HG03066 (cell line): ENCODE data around the gene GPX2.

Experiments
- ATAC-seq: cut with Tn5 transposase; IDR thresholded peaks from one replicate; pipeline ENCODE4 v1.9.1; 2021; ENCODE audit warnings: low read depth; ENCODE audit not compliant: unreplicated experiment

Gene GPX2

DNA sequence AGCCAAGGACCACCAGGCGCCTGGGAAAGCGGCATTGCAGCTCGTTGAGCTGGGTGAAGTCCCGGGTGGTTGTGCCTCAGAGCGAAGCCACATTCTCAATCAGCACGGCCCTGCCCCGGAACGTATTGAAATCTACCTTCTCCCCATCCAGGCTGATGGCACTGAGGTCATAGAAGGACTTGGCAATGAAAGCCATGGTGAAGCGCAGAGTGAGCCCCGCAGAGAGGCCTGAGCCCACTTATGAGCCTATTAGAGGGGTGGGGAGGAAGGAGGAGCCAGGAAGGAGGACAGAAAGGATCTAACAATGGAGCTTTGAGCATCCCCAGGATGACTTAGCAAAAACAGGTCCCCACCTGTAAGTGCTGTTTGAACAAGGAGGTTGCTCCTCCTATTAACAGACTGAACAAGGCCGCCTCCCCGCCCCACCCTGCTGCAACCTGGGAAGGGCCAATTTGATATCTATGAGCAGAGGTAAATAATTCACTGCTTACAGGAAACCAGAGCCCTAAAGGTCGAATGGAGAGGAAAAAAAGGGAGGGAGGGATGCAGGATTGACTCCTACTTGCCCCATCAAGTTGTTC, at the start of gene GPX2:
Gene GPX2, minus strand, starts transcription at position 215 of the 581 bp plus-strand sequence. Its CDS starts 19 bp downstream, at position 196.
- ATAC-seq: no peak

DNA sequence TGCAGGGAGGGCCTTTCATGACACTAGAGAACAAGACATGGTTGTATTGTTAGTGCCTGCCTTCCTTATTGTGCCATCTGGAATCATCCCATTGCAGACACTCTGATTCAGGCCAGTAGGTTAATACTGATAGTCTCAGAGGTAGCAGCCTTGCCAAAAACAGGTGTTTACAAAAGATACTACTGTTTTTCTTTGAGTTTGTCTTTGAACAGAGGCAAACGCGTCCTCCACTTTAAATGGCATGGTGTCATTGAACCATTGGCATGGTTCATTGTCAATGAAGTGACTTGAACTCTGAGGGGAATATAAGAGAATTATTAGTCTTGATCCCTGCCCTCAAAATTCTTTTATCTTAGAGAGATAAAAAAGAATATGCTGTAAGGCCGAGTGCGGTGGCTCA, 48.4 kb upstream of the GPX2 start:
- ATAC-seq: no peak

DNA sequence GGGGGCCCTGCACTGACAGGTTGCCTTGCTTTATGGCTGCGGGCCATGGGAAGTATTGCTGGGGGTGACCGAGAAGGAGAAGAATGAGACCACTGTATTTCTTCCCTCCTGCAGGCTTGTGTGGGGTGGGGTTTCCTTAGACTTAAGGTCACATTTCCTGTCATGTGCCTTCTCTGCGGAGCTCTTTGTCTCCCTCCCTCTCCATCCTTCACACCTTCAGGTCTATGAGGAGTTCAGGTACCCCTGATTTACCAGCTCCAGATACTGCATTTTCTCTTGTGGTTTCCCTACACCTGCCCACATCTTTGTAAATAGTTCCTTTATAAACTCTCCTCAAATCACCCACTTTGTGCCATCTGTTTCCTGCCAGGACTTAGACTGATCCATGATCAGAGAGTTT, 47.8 kb upstream of the GPX2 start:
- no peak for ATAC-seq

DNA sequence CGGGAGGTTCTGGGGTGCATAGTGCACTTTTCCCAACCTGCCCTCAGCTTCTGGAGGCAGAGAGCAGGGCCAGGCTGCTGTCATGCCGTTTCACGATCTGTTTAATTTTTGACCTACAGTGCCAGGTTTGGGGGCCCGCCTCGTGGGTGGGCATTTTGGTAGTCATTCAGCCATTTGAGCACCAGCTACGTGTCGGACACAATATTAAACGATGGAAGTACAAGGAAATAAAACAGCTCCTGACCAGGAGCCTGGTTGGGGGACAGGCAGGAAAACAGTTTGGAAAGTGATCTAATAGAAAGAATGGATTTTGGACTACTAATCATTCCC, 44.9 kb upstream of the GPX2 start:
- no peak for ATAC-seq

DNA sequence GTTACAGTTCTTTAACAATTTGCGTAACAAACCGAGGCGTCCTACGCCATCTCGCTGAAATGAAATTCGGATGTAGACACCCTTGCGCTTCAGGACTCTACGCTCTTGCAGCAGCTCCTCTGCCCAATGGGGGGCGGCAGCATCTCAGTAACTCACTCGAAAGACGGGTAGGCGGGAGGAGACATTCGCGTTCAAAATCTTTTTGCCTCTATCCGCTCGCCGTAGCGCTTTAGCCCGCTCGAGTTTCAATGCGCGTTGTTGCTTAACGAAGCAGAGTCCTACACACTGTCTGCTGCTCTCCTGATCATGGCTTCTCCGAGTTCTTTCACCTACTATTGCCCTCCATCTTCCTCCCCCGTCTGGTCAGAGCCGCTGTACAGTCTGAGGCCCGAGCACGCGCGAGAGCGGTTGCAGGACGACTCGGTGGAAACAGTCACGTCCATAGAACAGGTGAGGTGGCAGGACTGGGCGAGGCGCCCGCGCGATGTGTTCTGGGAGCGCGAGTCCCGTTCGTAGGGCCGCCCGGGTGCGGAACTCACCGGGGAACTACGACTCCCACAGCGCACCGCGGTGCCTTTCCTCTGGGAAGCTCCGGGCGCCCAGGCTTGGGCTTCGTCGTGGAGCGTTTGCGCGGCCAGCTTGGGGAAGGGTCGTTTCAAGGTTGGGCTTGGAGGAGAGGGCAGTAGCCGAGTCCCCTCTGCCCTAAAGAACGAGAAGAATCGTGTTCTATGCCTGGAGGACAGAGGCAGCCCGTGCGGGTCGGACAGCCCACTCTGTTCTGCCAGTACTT, 44.3 kb upstream of the GPX2 start, which contains the start of gene FNTB:
Gene FNTB, plus strand, starts transcription at position 248 of the 790 bp plus-strand sequence. Its CDS starts 59 bp downstream, at position 307.
- ATAC-seq: peak; percentile 92

DNA sequence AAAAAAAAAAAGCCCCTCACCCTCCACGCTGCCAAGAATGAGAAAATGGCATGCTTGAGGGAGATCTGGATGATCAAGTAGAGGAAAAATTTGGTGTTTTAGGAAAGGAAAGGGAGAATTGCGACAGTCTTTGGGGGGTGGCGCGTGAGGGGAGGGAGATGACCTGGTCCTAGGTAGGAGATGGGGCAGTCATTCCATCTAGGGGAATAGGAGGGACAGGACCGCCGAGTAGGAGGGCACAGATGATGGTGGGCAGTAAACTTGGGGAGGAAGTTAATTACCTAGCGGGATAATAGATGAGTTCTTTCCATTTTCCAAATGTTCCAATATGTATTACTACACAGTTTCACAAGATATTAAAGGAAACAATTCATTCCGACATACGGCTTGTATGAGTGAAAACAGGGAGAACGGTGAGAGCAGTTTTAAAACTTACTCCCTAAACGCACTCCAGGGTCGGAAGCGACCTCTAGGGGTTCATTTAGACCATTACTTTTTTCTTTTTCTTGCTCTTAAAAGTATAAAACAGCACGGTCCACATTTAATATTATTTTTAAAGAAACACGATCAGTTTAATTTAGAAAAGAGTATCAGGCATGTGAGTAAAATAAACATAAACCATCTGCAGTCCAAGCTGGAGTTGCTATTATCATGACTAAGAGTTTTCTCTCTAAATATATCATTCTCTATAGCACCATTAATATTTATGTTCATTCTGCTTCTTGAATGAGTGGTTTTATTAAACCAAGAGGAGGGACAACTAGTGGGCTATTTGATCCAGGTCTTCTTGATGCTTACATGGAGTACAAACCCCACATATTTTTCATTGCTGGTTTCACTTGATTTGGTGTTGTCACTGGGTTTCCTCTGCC, 41.1 kb upstream of the GPX2 start:
- ATAC-seq: no peak

DNA sequence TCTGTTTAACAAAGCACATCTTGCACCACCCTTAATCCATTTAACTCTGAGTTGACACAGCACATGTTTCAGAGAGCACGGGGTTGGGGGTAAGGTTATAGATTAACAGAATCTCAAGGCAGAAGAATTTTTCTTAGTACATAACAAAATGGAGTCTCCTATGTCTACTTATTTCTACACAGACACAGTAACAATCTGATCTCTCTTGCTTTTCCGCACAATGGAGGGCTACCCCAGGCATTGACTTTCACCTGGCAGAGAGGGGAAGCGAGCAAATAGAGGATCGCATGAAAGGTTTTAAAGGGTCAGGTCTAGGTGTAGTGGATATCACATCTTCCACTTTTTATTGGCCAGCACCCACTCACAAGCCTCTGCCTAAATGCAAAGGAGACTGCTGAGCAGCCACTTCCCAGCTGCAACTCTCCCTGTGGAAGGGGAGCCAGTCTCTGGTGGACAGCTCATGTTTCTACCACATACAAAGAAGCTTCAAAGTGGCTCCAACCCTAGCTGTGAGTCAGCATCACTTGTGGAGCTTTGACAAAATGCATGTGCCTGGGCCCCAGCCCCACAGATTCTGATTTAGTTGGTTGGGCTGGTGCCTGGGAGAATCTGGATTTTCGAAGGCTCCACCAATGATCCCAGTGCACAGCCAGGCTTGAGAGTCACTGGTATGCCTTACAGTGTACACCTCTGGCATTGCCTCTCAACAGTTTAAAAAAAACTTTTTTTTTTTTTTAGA, 37.0 kb upstream of the GPX2 start:
- no peak for ATAC-seq

DNA sequence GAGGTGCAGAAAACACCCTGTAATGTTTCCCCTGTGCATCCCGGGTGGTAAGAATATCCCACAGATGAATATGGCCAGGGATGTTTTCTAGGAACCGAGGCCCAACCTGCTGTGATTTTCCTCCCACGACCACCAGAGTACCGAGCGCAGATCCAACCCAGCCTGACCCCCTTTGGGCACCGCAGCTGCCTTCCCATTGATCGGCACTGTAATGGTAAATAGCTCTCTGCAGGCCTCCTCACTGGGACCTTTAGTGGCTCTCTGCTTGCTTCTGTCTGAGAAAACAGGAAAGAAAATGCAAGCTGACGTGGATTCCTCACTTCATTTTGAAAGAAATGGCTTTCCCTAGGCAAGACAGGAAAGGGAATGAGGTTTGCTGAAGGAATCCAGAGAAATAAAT, 32.0 kb upstream of the GPX2 start:
- no peak for ATAC-seq

DNA sequence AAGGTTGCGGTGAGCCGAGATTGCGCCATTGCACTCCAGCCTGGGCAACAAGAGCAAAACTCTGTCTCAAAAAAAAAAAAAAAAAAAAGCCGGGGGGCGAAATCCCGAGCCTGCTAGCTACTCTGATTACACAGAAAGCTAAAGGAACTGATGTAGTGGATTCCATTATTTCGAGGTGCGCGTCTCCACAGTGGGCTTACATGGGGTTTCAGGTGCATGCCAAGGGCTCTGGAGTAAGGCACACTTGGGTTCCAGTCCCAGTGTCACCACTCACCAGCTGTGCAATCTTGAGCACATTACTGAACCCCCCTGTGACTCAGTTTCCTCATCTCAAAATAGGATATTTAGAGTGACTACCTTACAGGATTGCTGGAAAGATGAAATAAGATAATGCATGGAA, 31.3 kb upstream of the GPX2 start:
- ATAC-seq: no peak

DNA sequence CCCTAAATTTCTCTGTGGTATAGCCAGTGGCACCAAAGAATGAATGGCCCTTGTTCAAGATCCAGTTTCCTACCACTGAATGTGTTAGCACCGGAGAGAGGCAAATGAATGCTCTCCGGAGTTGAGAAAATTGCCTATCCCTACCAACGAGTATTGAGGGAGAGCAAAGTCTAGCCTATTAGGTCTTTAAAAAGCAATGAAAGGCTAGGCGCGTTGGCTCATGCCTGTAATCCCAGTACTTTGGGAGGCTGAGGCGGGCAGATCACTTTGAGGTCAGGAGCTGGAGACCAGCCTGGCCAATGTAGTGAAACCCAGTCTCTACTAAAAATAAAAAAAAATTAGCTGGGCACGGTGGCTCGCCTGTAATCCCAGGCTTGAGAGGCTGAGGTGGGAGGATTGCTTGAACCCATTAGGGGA, 30.5 kb upstream of the GPX2 start:
- ATAC-seq: no peak

DNA sequence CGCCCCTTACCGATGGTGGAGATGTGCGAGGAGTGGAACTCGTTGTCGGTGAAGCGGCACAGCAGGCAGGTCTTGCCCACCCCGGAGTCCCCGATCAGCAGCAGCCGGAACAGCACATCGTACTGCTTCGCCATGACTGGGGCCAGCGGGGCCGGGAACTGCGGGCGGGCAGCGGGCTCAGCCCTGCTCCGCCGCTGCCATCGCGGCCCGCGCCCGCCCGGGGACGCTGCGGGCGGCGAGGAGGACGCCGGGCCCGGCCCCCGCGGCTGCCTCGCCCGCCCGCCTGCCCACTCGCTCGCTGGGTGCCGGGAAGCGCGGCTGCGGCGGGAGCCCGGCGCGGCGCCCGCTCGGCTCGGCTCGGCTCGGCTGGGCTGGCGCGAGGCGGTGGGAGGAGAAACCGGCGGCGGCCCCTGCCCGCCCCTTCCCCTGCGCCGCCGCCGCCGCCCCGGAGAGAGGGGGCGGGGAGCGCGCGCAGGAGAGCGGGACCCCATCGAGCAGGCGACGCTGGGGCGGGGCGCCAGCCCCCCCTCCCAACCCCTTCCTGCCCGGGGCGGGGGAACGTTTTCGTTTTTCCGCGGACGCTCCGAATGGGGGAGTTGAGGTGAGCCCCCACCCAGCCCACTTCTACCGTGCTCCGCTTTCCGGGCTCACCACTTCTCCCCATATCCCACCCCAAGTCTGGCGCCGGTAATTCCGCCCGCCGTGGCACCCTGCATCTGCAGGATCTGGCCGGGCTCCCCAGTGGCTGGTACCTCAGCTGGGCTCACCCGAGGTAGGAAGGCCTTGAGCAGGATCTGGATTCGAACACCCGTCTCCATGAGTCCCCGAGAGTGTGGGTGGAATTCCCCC, 29.6 kb upstream of the GPX2 start, which contains the start of gene RAB15:
Gene RAB15, minus strand, starts transcription at position 394 of the 849 bp plus-strand sequence. Its CDS starts 260 bp downstream, at position 134.
- ATAC-seq: no peak

DNA sequence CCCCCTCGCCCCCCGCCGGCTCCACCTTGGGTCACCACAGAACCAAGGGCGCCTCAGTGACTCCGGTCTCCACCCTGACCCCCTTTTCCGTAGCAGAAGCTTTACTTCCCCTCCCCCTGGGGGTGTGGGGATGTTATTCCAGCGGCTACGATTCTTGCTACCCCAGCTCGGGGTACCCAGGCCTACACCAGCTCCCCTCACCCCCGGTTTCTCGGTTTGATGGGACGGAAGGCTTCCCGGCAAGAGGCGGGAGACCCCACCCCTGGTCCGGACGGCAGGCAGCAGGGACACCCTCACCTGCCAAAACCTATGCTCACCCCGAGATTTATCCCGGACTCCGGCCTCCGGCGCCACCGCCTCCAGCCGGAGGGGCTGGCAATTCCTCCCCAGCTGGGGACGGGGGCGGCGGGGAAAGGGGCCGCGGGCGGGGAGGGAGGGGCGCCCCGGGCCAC, 29.0 kb upstream of the GPX2 start:
- ATAC-seq: no peak

DNA sequence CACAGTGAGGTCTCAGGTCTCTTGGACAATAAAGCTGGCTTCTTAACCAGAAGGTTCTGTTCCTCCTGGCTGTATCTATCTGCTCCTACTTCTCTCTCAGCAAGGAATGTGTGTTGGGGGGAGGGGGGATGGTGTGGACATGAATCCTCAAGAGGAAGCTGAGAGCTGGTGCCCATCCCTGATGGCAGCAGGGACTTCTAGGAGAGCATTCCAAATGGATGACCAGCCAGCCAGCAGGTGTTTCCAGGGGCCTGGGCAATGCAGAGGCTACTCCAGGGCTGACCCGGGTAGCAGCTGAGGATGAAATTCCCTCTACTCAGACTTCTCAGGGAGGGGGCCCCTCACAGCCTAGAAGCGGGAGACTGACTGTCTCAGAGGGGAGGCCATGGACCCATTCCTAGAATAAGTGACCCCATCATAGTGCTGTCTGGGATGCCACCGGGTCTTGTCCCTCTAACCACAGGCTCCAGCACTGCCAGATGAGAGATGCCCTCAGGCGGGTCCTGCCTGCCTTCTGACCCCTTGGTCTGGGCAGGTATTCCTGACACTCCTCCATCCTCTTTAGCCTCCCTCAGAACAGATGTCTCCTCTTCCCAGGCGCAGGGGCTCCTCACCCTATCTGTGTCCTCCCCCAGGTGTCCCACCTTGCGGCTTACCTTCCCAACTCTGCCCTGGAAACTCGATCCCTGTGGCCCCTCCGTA, 28.4 kb upstream of the GPX2 start:
- ATAC-seq: no peak

DNA sequence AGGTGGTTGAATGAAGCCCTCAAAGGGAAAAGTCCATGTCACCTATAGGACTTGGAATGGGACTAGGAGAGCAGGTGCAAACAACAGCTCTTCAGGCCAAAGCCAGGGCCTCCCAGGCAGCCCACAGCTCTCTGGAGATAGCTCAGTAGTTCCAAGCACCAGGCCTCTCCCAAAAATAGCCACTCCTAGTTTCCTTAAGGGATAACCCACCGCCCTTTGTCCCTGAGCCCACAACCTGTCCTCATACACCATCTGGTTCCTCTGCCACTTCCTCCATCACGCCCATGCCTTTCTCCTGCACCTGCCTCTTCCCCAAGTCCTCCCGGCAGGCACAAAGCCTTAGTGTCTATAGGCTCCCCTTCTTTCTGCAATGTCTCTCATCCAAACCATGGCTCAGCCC, 27.5 kb upstream of the GPX2 start:
- ATAC-seq: no peak

DNA sequence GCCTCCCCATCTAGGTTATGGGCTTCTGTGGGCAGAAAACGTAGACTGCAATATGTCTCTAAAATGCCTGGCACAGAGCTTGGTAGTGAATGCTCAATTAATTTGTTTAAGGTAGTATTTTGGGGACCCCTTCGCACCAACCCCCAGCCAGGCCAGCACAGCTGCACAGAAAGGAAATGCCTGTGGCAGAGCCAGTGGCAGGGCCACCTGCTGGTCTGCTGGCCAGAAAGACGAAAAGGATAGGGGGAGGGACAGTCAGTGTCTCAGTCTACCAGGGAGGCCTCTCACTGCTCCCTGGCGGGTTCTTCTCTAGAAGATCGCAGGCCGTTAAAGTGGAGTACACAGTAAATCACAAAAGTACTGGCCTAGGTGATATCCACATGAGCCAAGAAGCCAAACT, 26.1 kb upstream of the GPX2 start:
- ATAC-seq: no peak

DNA sequence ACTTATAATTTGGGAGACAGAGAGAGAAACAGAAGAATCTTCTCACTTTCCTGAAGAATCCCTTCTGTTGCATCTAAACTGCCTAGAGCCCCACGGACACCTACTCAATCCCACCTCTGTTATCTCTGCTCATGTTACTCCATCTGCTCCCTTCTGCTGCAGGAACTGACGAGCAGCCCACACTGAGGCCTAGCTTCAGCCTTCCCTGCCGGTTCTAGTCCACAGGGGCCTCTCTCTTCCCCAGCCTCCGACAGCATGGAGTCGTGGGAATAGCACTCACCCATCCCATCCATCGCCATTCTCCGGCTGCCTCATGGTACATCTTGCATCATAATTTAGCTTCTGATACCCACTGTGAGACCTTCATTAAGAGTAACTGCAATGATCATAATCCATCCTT, 25.6 kb upstream of the GPX2 start:
- ATAC-seq: no peak

DNA sequence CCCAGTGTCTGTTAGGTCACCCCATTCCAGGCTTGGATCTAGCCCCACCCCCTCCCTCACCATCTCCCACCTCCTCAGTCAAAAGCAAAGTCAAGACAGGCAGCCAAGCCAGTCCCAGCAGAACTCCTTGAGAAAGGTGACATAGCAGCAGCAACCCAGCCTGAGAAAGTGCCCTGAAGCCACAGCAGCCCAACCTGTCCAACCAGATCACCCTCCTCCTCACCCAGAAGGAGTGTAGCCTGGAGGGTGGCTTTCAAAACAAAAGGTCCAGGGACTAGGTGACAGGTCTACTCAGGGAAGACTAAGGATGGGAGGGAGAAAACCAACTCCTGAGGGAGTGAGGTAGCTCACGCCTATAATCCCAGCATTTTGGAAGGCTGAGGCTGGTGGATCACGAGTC, 24.4 kb upstream of the GPX2 start:
- ATAC-seq: no peak

DNA sequence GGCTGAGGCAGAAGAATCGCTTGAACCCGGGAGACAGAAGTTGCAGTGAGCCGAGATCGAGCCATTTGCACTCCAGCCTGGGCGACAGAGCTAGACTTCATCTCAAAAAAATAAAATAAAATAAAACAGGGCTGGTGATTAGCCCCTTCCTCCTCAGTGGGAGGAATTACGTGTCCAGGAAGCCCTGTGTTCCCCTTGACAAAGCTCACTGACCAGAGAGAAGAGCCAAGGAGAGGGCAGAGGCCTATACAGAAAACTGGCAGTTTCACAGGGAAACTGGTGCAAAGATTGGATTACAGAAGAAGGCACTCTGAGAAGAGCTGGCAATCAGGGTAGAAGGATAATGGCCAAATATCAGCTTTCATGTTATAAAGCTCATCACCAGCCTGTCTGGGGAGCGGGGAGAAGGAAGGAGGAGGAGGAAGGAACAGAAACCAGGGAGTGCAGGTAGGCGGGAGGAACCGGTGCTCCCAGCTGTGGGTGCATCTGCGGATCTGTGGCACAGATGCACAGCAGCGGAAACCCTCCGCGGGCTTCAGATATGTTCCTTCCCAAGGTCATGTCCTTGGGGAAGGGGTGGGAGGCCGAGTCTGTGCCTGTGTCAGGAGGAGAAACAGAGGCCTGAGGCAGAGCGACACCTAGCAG, 22.9 kb upstream of the GPX2 start:
- no peak for ATAC-seq

DNA sequence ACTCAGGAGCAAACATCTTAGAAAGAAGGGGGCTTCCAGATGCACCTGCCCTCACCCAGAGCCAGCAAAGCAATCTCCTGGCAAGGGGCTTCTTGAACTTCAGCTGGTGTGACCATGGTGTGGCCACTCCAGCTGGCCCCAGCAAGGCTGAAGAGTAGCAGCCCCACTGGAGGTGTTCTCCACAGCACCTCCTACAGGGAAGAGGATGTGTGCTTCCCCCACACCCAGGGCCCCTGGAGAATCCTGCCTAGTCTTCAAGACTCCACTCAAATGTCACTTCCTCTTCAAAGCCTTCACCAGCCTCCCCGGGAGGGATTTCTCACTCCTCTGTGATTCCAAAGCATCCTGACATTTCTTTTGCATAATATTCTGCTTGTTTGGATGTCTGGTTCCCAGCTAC, 21.1 kb upstream of the GPX2 start:
- ATAC-seq: no peak
